HepG2 (cell line): ENCODE results near the gene AGPAT2. TPM values are rescaled to one million over a fixed set of nuclear protein-coding genes. Genes with fewer than 3 reads are reported as not detected.

Source experiments
- ATAD3A ChIP-seq: sonication (generic); formaldehyde crosslinking; IDR thresholded peaks from 2 replicates; pipeline ENCODE4 v1.4.0; 2020; ENCODE audit warnings: missing genetic modification reagents
- CBX2 ChIP-seq, 2 experiments: fragments of 200-600 bp in 1 of 2; sonication (generic); formaldehyde crosslinking in 1 of 2; IDR thresholded peaks; 2 replicates each; pipeline versions ENCODE4 v1.7.0 to v1.8.1; 2018 to 2022; ENCODE audit warnings: low read depth in 2 of 2, low read length in 1 of 2, mild to moderate bottlenecking in 1 of 2, missing genetic modification reagents in 1 of 2
- HDAC2 ChIP-seq: sonication (generic); formaldehyde crosslinking; IDR thresholded peaks from 2 replicates; pipeline ENCODE4 v1.4.0; 2020; ENCODE audit warnings: missing genetic modification reagents
- KDM4B ChIP-seq: sonication (generic); formaldehyde crosslinking; IDR thresholded peaks from 2 replicates; pipeline ENCODE4 v1.4.0; 2020; ENCODE audit warnings: missing genetic modification reagents
- KDM5A ChIP-seq: fragments of 200-600 bp; sonication (generic); IDR thresholded peaks from 2 replicates; pipeline ENCODE4 v1.7.0; 2018; ENCODE audit warnings: antibody characterized with exemption, mild to moderate bottlenecking, low read length, borderline replicate concordance
- MED13 ChIP-seq: sonication (generic); formaldehyde crosslinking; IDR thresholded peaks from 2 replicates; pipeline ENCODE4 v1.5.0; 2020; ENCODE audit warnings: missing genetic modification reagents
- NFYB ChIP-seq: sonication (generic); formaldehyde crosslinking; IDR thresholded peaks from 2 replicates; pipeline ENCODE4 v1.4.0; 2020; ENCODE audit warnings: missing genetic modification reagents
- PLRG1 ChIP-seq: fragments of 450-650 bp; conservative IDR thresholded peaks from 2 replicates; pipeline ENCODE4 v1.6.1; 2016
- PPARG ChIP-seq: conservative IDR thresholded peaks from 2 replicates; pipeline ENCODE4 v1.6.1; 2016; ENCODE audit warnings: missing biosample characterization, missing genetic modification reagents
- REL ChIP-seq: sonication (generic); formaldehyde crosslinking; conservative IDR thresholded peaks from 2 replicates; pipeline ENCODE4 v1.8.0; 2022; ENCODE audit warnings: mild to moderate bottlenecking, missing genetic modification reagents, moderate library complexity
- TBX3 ChIP-seq: fragments of 450-650 bp; IDR thresholded peaks from 2 replicates; pipeline ENCODE4 v1.6.1; 2017; ENCODE audit warnings: antibody characterized with exemption, mild to moderate bottlenecking, inconsistent platforms, borderline replicate concordance
- ZBTB20 ChIP-seq: sonication (generic); formaldehyde crosslinking; IDR thresholded peaks from 2 replicates; pipeline ENCODE4 v1.8.1; 2023; ENCODE audit warnings: missing genetic modification reagents, low read depth, mild to moderate bottlenecking, borderline replicate concordance
- ZFP90 ChIP-seq: sonication (generic); formaldehyde crosslinking; IDR thresholded peaks from 2 replicates; pipeline ENCODE4 v1.8.0; 2022; ENCODE audit warnings: missing genetic modification reagents, mild to moderate bottlenecking, inconsistent platforms, borderline replicate concordance
- ZNF382 ChIP-seq: sonication (generic); formaldehyde crosslinking; IDR thresholded peaks from 2 replicates; pipeline ENCODE4 v1.5.0; 2020; ENCODE audit warnings: missing genetic modification reagents, mild to moderate bottlenecking, borderline replicate concordance
- ZNF460 ChIP-seq: sonication (generic); formaldehyde crosslinking; IDR thresholded peaks from 2 replicates; pipeline ENCODE4 v1.5.1; 2020; ENCODE audit warnings: missing genetic modification reagents, mild to moderate bottlenecking, borderline replicate concordance
- polyA plus RNA-seq, 8 experiments: library from polyadenylated mRNA; depleted of rRNA in 3 of 8; stranded (reverse) in 7 of 8; unstranded in 1 of 8; fragments of >200 nt; fragmentation: Illumina TruSeq in 4 of 8; extraction: Trizol in 4 of 8; gene quantifications; 2 replicates each; pipeline versions ENCODE4 v1.2.1 to v1.2.3, GENCODE V29; 2011 to 2016; ENCODE audit warnings: low read depth in 4 of 8, missing spikeins in 1 of 8, mixed read lengths in 1 of 8; ENCODE audit not compliant: insufficient read depth in 1 of 8
- total RNA-seq, 5 experiments: library from RNA; depleted of rRNA; stranded (reverse); fragments of >200 nt; fragmentation: Illumina TruSeq; extraction: Trizol; gene quantifications; 2 replicates each; pipeline ENCODE4 v1.2.3, GENCODE V29; 2016; ENCODE audit warnings: low read depth in 1 of 5
- TF ChIP-seq, protein P1 (sequence below): sonication (generic); formaldehyde crosslinking; IDR thresholded peaks from 2 replicates; pipeline ENCODE4 v1.4.0; 2020; ENCODE audit warnings: missing genetic modification reagents
- TF ChIP-seq, protein P2 (sequence below): sonication (generic); formaldehyde crosslinking; IDR thresholded peaks from 2 replicates; pipeline ENCODE4 v1.4.0; 2020; ENCODE audit warnings: missing genetic modification reagents, borderline replicate concordance
- TF ChIP-seq, protein P3 (sequence below): IDR thresholded peaks from 2 replicates; pipeline ENCODE4 v1.6.1; 2012; ENCODE audit warnings: low read depth, low read length, improper control_type of control experiment
- TF ChIP-seq, protein P4 (sequence below): sonication (generic); formaldehyde crosslinking; IDR thresholded peaks from 2 replicates; pipeline ENCODE4 v1.4.0; 2020; ENCODE audit warnings: mild to moderate bottlenecking, missing genetic modification reagents
- TF ChIP-seq, protein P5 (sequence below): sonication (generic); formaldehyde crosslinking; IDR thresholded peaks from 2 replicates; pipeline ENCODE4 v1.4.0; 2020; ENCODE audit warnings: missing genetic modification reagents

Gene AGPAT2
- total and polyA plus RNA-seq, 2 of the 13 experiments (the other 11 are each of a cell fraction or from before 2014, with no cell fraction given): 3.9 to 25.8 TPM

DNA sequence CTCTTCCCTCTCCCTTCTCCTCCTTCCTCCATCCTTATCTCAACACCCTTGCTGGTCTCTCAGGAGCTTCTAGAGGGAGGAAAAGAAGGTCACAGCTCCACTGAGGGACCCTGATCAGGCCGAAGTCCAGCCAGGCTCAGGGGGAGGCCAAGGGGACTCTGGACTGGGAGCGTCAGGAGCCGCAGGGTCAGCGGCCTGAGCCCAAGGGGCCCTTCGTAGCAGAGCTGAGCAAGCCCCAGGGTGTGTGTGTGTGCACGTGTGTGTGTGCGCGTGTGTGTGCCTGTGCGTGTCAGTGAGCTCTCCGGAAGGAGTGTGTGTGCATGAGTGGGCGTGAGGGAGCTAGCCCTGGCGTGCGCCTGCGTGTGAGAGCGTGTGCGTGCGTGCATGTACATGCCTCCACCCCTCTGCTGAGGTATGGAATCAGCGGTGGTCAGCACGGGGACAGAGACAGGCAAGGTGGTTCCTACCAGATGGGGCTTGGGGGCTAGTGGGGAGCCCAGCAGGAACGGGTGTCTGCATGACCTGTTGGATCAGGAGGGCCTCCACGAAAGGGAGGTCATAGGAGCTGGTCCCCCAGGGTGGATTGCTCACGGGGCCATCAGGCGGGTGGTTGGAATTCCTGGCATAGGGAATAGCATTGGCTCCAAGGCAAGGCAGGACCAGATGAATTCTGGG lies 10.0 kb upstream of the AGPAT2 start (continued):
- 0 out of 2 replicates have a peak, but pooled peaks have one; percentile 63 for TF ChIP-seq REL (CRISPR knock-in tag)
- TF ChIP-seq PPARG (CRISPR knock-in tag): 0 out of 2 replicates have a peak, but pooled peaks have one; percentile 44
- TF ChIP-seq, protein P1, sequence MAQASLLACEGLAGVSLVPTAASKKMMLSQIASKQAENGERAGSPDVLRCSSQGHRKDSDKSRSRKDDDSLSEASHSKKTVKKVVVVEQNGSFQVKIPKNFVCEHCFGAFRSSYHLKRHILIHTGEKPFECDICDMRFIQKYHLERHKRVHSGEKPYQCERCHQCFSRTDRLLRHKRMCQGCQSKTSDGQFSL: no peak
- no peak for TF ChIP-seq PLRG1
- TF ChIP-seq, protein P2, sequence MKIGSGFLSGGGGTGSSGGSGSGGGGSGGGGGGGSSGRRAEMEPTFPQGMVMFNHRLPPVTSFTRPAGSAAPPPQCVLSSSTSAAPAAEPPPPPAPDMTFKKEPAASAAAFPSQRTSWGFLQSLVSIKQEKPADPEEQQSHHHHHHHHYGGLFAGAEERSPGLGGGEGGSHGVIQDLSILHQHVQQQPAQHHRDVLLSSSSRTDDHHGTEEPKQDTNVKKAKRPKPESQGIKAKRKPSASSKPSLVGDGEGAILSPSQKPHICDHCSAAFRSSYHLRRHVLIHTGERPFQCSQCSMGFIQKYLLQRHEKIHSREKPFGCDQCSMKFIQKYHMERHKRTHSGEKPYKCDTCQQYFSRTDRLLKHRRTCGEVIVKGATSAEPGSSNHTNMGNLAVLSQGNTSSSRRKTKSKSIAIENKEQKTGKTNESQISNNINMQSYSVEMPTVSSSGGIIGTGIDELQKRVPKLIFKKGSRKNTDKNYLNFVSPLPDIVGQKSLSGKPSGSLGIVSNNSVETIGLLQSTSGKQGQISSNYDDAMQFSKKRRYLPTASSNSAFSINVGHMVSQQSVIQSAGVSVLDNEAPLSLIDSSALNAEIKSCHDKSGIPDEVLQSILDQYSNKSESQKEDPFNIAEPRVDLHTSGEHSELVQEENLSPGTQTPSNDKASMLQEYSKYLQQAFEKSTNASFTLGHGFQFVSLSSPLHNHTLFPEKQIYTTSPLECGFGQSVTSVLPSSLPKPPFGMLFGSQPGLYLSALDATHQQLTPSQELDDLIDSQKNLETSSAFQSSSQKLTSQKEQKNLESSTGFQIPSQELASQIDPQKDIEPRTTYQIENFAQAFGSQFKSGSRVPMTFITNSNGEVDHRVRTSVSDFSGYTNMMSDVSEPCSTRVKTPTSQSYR (CRISPR knock-in tag): peak; percentile 69; the same call in 1 of the 2 replicates
- no peak for TF ChIP-seq KDM5A
- TF ChIP-seq ATAD3A (CRISPR knock-in tag): no peak
- TF ChIP-seq, protein P3, sequence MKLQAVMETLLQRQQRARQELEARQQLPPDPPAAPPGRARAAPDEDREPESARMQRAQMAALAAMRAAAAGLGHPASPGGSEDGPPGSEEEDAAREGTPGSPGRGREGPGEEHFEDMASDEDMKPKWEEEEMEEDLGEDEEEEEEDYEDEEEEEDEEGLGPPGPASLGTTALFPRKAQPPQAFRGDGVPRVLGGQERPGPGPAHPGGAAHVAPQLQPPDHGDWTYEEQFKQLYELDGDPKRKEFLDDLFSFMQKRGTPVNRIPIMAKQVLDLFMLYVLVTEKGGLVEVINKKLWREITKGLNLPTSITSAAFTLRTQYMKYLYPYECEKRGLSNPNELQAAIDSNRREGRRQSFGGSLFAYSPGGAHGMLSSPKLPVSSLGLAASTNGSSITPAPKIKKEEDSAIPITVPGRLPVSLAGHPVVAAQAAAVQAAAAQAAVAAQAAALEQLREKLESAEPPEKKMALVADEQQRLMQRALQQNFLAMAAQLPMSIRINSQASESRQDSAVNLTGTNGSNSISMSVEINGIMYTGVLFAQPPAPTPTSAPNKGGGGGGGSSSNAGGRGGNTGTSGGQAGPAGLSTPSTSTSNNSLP: no peak
- no peak for TF ChIP-seq CBX2 (IDR thresholded peaks at IDR 0.05; ENCODE audit: low read depth, low read length)
- TF ChIP-seq CBX2 (CRISPR knock-in tag; IDR thresholded peaks at IDR 0.05; ENCODE audit: low read depth): no peak
- TF ChIP-seq, protein P4, sequence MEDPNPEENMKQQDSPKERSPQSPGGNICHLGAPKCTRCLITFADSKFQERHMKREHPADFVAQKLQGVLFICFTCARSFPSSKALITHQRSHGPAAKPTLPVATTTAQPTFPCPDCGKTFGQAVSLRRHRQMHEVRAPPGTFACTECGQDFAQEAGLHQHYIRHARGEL (CRISPR knock-in tag): no peak
- TF ChIP-seq ZFP90 (CRISPR knock-in tag): peak; percentile 82
- 0 out of 2 replicates have a peak, but pooled peaks have one; percentile 63 for TF ChIP-seq ZBTB20 (CRISPR knock-in tag)
- TF ChIP-seq ZNF382: no peak
- TF ChIP-seq TBX3: peak; percentile 65; the same call in 1 of the 2 replicates
- no peak for TF ChIP-seq MED13 (CRISPR knock-in tag)
- no peak for TF ChIP-seq ZNF460 (CRISPR knock-in tag)
- TF ChIP-seq, protein P5, sequence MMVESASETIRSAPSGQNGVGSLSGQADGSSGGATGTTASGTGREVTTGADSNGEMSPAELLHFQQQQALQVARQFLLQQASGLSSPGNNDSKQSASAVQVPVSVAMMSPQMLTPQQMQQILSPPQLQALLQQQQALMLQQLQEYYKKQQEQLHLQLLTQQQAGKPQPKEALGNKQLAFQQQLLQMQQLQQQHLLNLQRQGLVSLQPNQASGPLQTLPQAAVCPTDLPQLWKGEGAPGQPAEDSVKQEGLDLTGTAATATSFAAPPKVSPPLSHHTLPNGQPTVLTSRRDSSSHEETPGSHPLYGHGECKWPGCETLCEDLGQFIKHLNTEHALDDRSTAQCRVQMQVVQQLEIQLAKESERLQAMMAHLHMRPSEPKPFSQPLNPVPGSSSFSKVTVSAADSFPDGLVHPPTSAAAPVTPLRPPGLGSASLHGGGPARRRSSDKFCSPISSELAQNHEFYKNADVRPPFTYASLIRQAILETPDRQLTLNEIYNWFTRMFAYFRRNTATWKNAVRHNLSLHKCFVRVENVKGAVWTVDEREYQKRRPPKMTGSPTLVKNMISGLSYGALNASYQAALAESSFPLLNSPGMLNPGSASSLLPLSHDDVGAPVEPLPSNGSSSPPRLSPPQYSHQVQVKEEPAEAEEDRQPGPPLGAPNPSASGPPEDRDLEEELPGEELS (CRISPR knock-in tag): 0 out of 2 replicates have a peak, but pooled peaks have one; percentile 29
- TF ChIP-seq NFYB (CRISPR knock-in tag): no peak
- TF ChIP-seq KDM4B (CRISPR knock-in tag): no peak
- peak; percentile 59; the same call in 1 of the 2 replicates for TF ChIP-seq HDAC2 (CRISPR knock-in tag)
